BLaER1 treated with 17β-estradiol and CSF1 and Interleukin-3, amounts not matched to agents 10 nM and 100 nM (cell line): Measurements from ENCODE around the gene NOTCH1.

Experiments
- H3K27ac ChIP-seq, 11 experiments: shearing (Covaris generic); formaldehyde crosslinking; 2 replicates each; pipeline ENCODE4 v1.8.1; 2022
- H3K27me3 ChIP-seq, 11 experiments: shearing (Covaris generic); formaldehyde crosslinking; 2 replicates each; pipeline ENCODE4 v1.8.1; 2022
- H3K36me3 ChIP-seq, 11 experiments: shearing (Covaris generic); formaldehyde crosslinking; 2 replicates each; pipeline ENCODE4 v1.8.1; 2022
- H3K4me1 ChIP-seq, 10 experiments: shearing (Covaris generic); formaldehyde crosslinking; 2 replicates each; pipeline ENCODE4 v1.8.1; 2022
- H3K4me2 ChIP-seq, 11 experiments: shearing (Covaris generic); formaldehyde crosslinking; 2 replicates each; pipeline ENCODE4 v1.8.1; 2022
- H3K4me3 ChIP-seq, 10 experiments: shearing (Covaris generic); formaldehyde crosslinking; 2 replicates each; pipeline ENCODE4 v1.8.1; 2022
- H3K9ac ChIP-seq, 11 experiments: shearing (Covaris generic); formaldehyde crosslinking; 2 replicates each; pipeline ENCODE4 v1.8.1; 2022
- H3K9me3 ChIP-seq, 11 experiments: shearing (Covaris generic); formaldehyde crosslinking; replicated peaks in 1 of 11; 2 replicates each; pipeline ENCODE4 v1.8.1; 2022
- H4K20me1 ChIP-seq, 11 experiments: shearing (Covaris generic); formaldehyde crosslinking; 2 replicates each; pipeline ENCODE4 v1.8.1; 2022
- Cebpa-rat ChIP-seq, 11 experiments: shearing (Covaris generic); IDR thresholded peaks; 2 replicates each; pipeline ENCODE4 v1.8.1; 2022

NOTCH1 gene

DNA sequence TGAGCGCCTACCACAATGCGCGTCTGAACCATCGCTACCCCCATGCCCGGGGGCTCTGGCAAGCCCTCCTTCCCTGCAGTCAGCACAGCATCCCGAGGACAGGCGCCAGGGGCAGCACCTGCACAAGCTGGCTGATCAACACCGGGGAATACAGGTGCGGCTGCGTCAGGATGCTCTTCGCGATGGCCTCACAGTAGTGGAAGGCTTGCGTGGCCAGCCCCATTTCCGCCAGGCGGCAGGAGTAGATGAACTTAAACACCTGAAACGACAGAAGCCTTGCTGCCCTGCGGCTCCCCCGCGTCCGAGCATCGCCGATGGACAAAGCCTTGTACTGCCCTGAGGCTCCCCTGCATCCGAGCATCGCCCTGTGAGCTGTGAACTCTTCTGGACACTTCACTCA is 88.5 kb downstream of the NOTCH1 start:
- no peaks in the 10 kb centered on the region for H3K27me3 ChIP-seq
- H3K4me3 ChIP-seq, result no peak overlapping the region
- peaks cover 47 to 99% (median 78%) of the 10 kb centered on the region in 11 experiments; a peak in 21 of 22 replicates for H4K20me1 ChIP-seq
- no peaks in the 10 kb centered on the region for H3K9me3 ChIP-seq
- peaks cover 94 to 100% (median 100%) of the 10 kb centered on the region in 11 experiments for H3K36me3 ChIP-seq
- no peak overlapping the region for H3K9ac ChIP-seq
- TF ChIP-seq Cebpa-rat (IDR thresholded peaks at IDR 0.05), result no peak
- no peak overlapping the region for H3K27ac ChIP-seq
- peaks cover 10 to 41% (median 36%) of the 10 kb centered on the region in 10 experiments; a peak in 19 of 20 replicates for H3K4me1 ChIP-seq
- H3K4me2 ChIP-seq, result no peak overlapping the region

DNA sequence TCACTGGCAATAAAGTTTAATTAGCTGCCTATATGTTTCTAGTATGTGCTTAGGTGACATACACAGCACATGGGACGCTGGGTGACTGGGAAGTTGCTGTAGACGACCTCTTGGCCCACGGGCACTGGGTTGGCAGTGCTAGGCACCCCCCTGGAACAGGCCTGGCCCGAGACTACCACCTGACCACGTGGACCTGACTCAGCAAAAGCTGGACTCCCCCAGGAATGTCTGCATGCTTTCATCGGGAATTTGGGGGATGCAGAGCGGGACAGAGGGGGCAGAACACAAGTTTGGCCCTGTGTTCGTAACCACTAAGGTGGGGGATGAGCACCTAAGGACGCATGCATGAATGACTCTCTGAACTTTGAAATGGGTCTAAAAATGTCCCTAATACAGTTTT is 89.6 kb downstream of the NOTCH1 start:
- no peaks in the 10 kb centered on the region for H3K27me3 ChIP-seq

GRCh38 chr9:136455043-136456002 is 90.5 kb downstream of the NOTCH1 start:
- peak overlapping the region; percentile 30 to 94 (median 85); a peak in 20 of 22 replicates for H3K4me2 ChIP-seq
- no peak overlapping the region for H3K4me3 ChIP-seq
- no peaks in the 10 kb centered on the region for H3K9me3 ChIP-seq
- peak overlapping the region in 9 of 11 experiments; percentile 22 to 72 (median 54); a peak in 16 of 22 replicates for H3K9ac ChIP-seq
- no peaks in the 10 kb centered on the region for H3K27me3 ChIP-seq
- peaks cover 86 to 100% (median 94%) of the 10 kb centered on the region in 11 experiments for H3K36me3 ChIP-seq
- no peak for TF ChIP-seq Cebpa-rat (IDR thresholded peaks at IDR 0.05)
- peaks cover 19 to 61% (median 55%) of the 10 kb centered on the region in 10 experiments for H3K4me1 ChIP-seq
- peak overlapping the region in 7 of 11 experiments; percentile 40 to 69 (median 53); a peak in 13 of 22 replicates for H3K27ac ChIP-seq
- peaks cover 50 to 100% (median 80%) of the 10 kb centered on the region in 11 experiments for H4K20me1 ChIP-seq

More for the DNA sequence above, 89.6 kb downstream of the NOTCH1 start:
- H3K36me3 ChIP-seq, result peaks cover 86 to 100% (median 94%) of the 10 kb centered on the region in 11 experiments
- TF ChIP-seq Cebpa-rat (IDR thresholded peaks at IDR 0.05), result no peak
- H3K9me3 ChIP-seq, result no peaks in the 10 kb centered on the region
- peaks cover 17 to 51% (median 47%) of the 10 kb centered on the region in 10 experiments for H3K4me1 ChIP-seq
- no peak overlapping the region for H3K9ac ChIP-seq
- peaks cover 48 to 99% (median 78%) of the 10 kb centered on the region in 11 experiments; a peak in 21 of 22 replicates for H4K20me1 ChIP-seq
- no peak overlapping the region for H3K4me3 ChIP-seq
- H3K4me2 ChIP-seq, result no peak overlapping the region
- H3K27ac ChIP-seq, result no peak overlapping the region

DNA sequence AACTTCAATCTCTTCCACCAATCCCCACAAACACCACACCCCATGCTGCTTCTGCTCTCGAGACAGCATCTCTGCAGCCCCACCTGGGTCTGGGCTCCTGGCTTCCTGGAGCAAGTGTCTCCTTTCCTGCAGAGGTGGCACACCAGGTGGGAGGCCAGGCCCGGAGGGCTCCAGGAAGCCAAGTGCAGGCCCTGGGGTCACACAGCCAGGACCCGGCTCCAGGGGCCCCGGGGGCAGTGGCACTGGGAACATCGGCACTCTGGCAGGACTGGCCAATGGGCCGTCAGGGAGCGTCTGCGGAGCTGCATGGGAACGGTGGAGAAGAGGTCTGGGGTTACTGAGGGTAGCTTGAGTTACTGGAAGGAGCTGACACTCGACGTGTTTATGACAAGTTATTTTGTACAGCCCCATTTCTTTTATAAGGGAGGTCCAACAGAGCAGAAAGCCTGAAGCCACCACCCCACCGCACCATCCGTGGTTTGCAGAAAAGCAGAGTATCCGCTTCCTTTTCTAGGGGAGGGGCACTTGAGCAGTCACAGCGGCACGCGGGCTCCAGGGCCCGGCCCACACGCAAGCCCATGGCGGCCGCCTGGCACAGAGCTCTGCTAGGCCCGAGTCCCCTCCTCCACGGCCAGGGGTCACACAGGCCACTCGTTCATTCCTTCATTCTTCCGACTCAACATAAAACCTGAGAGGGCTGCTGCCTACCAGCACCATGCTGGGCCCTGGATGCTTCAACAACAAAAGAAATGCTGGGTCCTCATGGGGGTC is 91.6 kb downstream of the NOTCH1 start:
- Histone ChIP-seq H3K4me3 (no peak overlapping the region), H3K9me3 (no peaks in the 10 kb centered on the region), H3K27me3 (no peaks in the 10 kb centered on the region), H3K36me3 (peaks cover 86 to 100% (median 95%) of the 10 kb centered on the region in 11 experiments), H3K4me2 (peak overlapping the region; percentile 16 to 94 (median 85)), H3K9ac (peak overlapping the region in 10 of 11 experiments; percentile 13 to 72 (median 52); a peak in 16 of 22 replicates), H3K4me1 (peaks cover 19 to 68% (median 65%) of the 10 kb centered on the region in 10 experiments), H3K27ac (peak overlapping the region in 8 of 11 experiments; percentile 37 to 69 (median 50); a peak in 15 of 22 replicates), H4K20me1 (peaks cover 57 to 100% (median 88%) of the 10 kb centered on the region in 11 experiments)
- no peak for TF ChIP-seq Cebpa-rat (IDR thresholded peaks at IDR 0.05)

DNA sequence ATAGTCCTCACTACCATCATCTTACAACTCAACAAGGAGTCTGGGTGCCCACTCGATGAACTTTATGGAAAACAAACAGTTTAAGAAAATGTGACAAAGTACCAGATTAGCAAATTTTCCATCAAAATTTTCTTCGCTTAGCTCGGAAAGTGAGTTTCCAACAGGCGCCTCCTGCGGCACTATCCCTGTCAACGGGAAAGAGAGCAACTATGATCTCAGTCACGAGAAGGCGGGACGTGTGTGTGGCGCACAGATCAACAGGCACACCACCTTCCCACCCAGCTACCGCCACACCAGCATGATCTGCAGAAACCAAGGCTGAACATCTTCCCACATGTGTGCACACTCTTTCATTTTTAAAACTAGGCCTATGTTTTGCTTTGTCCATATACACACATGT is 92.5 kb downstream of the NOTCH1 start:
- no peak for TF ChIP-seq Cebpa-rat (IDR thresholded peaks at IDR 0.05)
- Histone ChIP-seq H3K4me3 (no peak overlapping the region), H3K27ac (no peak overlapping the region), H4K20me1 (peaks cover 66 to 100% (median 97%) of the 10 kb centered on the region in 11 experiments), H3K4me1 (peaks cover 19 to 77% (median 74%) of the 10 kb centered on the region in 10 experiments), H3K36me3 (peaks cover 86 to 100% (median 95%) of the 10 kb centered on the region in 11 experiments), H3K27me3 (no peaks in the 10 kb centered on the region), H3K9ac (0 out of 22 replicates have a peak overlapping the region, but pooled peaks of 1 of the 11 experiments have one; percentile 72), H3K4me2 (peak overlapping the region in 8 of 11 experiments; percentile 82 to 94 (median 87); a peak in 15 of 22 replicates), H3K9me3 (no peaks in the 10 kb centered on the region)

- H3K36me3 ChIP-seq, result peaks cover 84 to 100% (median 95%) of the 10 kb centered on the region in 11 experiments
- peak overlapping the region in 6 of 10 experiments; percentile 4 to 47 (median 33); a peak in 9 of 20 replicates for H3K4me3 ChIP-seq
- no peaks in the 10 kb centered on the region for H3K27me3 ChIP-seq
- peak overlapping the region; percentile 31 to 96 (median 88); a peak in 21 of 22 replicates for H3K4me2 ChIP-seq
- H4K20me1 ChIP-seq, result peaks cover 75 to 100% (median 99%) of the 10 kb centered on the region in 11 experiments
- TF ChIP-seq Cebpa-rat (IDR thresholded peaks at IDR 0.05), result peak in 3 of 11 experiments; percentile 49 to 51 (median 50); a peak in 4 of 22 replicates
- H3K9me3 ChIP-seq, result no peaks in the 10 kb centered on the region
- peaks cover 19 to 96% (median 93%) of the 10 kb centered on the region in 10 experiments for H3K4me1 ChIP-seq
- peak overlapping the region in 8 of 11 experiments; percentile 3 to 57 (median 20); a peak in 10 of 22 replicates for H3K27ac ChIP-seq
- peak overlapping the region in 9 of 11 experiments; percentile 4 to 64 (median 45); a peak in 14 of 22 replicates for H3K9ac ChIP-seq
Measured at GRCh38 chr9:136451221-136451877, 94.5 kb downstream of the NOTCH1 start.

GRCh38 chr9:136448655-136449054 is 97.2 kb downstream of the NOTCH1 start:
- no peak for TF ChIP-seq Cebpa-rat (IDR thresholded peaks at IDR 0.05)

More at GRCh38 chr9:136448655-136449054, 97.2 kb downstream of the NOTCH1 start:
- no peak overlapping the region for H3K4me3 ChIP-seq
- H3K4me1 ChIP-seq, result peaks cover 9 to 90% (median 86%) of the 10 kb centered on the region in 10 experiments
- H3K36me3 ChIP-seq, result peaks cover 85 to 100% (median 95%) of the 10 kb centered on the region in 11 experiments
- H3K27ac ChIP-seq, result no peak overlapping the region
- peak overlapping the region in 1 of 11 experiments; percentile 4; a peak in 2 of 22 replicates for H3K9ac ChIP-seq
- peak overlapping the region in 10 of 11 experiments; percentile 48 to 93 (median 82); a peak in 16 of 22 replicates for H3K4me2 ChIP-seq
- H3K27me3 ChIP-seq, result no peaks in the 10 kb centered on the region
- peaks cover 71 to 100% (median 98%) of the 10 kb centered on the region in 11 experiments for H4K20me1 ChIP-seq
- no peaks in the 10 kb centered on the region for H3K9me3 ChIP-seq
